ENCODE measurements around the gene SPATS2L.

SPATS2L gene

DNA sequence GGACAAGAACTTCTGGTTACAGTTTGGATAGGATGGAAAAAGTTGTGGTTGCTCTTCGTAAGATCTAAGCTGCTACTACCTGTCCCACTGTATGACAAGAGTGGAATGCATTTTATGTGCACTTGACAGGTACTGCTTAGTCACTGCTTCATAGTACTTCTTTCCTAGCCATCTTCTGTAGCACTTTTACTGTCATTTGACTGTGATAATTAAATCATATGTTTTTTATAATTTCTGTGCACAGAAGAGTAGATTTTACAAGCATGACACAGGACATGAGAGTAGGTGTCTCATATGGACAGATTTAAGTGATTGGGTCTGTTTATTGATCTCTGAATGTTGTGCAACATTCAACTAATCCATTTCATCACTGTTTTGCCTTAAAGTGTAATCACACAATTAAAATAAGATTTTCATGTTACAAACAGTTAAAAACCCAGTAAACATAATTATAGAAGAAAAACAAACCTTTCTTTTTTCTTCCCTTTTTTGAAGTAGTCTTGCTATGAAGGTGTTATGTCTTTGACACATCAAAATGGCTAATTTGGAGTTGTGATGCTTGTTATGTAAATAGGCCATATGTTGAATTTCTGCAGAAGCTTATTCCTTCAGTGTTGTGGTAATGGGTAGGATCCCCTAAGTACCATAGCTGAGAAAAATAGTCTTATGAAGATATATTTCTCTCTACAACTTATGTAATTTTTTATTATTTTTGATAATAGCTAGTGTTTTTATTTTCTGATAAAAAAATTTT lies 3.0 kb downstream of the SPATS2L start:
- no peak for TF ChIP-seq NFIC (IDR thresholded peaks at IDR 0.05)
- no peak for TF ChIP-seq CEBPB (IDR thresholded peaks at IDR 0.05)
- TF ChIP-seq EP300 (IDR thresholded peaks at IDR 0.05; ENCODE audit: borderline replicate concordance) = no peak
- TF ChIP-seq TAF1 (IDR thresholded peaks at IDR 0.05; ENCODE audit: low read depth) = no peak
- TF ChIP-seq, protein P1, sequence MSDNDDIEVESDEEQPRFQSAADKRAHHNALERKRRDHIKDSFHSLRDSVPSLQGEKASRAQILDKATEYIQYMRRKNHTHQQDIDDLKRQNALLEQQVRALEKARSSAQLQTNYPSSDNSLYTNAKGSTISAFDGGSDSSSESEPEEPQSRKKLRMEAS (IDR thresholded peaks at IDR 0.05) = no peak
- TF ChIP-seq, protein P2, sequence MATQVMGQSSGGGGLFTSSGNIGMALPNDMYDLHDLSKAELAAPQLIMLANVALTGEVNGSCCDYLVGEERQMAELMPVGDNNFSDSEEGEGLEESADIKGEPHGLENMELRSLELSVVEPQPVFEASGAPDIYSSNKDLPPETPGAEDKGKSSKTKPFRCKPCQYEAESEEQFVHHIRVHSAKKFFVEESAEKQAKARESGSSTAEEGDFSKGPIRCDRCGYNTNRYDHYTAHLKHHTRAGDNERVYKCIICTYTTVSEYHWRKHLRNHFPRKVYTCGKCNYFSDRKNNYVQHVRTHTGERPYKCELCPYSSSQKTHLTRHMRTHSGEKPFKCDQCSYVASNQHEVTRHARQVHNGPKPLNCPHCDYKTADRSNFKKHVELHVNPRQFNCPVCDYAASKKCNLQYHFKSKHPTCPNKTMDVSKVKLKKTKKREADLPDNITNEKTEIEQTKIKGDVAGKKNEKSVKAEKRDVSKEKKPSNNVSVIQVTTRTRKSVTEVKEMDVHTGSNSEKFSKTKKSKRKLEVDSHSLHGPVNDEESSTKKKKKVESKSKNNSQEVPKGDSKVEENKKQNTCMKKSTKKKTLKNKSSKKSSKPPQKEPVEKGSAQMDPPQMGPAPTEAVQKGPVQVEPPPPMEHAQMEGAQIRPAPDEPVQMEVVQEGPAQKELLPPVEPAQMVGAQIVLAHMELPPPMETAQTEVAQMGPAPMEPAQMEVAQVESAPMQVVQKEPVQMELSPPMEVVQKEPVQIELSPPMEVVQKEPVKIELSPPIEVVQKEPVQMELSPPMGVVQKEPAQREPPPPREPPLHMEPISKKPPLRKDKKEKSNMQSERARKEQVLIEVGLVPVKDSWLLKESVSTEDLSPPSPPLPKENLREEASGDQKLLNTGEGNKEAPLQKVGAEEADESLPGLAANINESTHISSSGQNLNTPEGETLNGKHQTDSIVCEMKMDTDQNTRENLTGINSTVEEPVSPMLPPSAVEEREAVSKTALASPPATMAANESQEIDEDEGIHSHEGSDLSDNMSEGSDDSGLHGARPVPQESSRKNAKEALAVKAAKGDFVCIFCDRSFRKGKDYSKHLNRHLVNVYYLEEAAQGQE (IDR thresholded peaks at IDR 0.05; ENCODE audit: low read depth) = no peak
- TF ChIP-seq EGR1 (IDR thresholded peaks at IDR 0.05) = no peak
- no peak for TF ChIP-seq TCF12 (IDR thresholded peaks at IDR 0.05; ENCODE audit: low read depth)
- TF ChIP-seq, protein P3, sequence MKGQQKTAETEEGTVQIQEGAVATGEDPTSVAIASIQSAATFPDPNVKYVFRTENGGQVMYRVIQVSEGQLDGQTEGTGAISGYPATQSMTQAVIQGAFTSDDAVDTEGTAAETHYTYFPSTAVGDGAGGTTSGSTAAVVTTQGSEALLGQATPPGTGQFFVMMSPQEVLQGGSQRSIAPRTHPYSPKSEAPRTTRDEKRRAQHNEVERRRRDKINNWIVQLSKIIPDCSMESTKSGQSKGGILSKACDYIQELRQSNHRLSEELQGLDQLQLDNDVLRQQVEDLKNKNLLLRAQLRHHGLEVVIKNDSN (IDR thresholded peaks at IDR 0.05) = no peak
- TF ChIP-seq RAD21 (IDR thresholded peaks at IDR 0.05; ENCODE audit: low read depth) = no peak
- no peak for TF ChIP-seq TEAD4 (IDR thresholded peaks at IDR 0.05)
- TF ChIP-seq YY1 (IDR thresholded peaks at IDR 0.05; ENCODE audit: low read depth) = no peak

DNA sequence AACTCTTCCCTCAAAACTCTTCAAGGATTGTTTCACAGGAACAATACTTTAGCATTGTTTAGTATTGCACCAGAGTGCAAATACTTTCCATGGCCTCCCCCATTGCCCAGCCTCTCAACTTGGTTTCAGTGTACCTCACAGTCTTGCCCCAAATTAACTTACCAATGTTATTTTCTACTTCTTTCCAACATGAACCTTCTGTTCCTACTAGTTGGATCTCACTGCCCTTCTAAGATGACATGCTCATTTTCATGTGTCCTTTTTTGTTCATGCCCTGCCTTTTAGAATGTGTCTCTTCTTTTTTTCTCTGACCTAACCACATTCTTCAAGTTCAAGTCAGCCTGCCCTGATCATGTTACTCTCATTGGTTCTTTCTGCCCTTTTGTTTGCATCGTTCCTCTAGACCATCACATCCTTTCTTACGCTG lies 4.1 kb downstream of the SPATS2L start:
- TF ChIP-seq, protein P2 (IDR thresholded peaks at IDR 0.05; ENCODE audit: low read depth) = no peak
- no peak for TF ChIP-seq TAF1 (IDR thresholded peaks at IDR 0.05; ENCODE audit: low read depth)
- no peak for TF ChIP-seq CREB1 (IDR thresholded peaks at IDR 0.05; ENCODE audit: low read depth)
- no peak for TF ChIP-seq EGR1 (IDR thresholded peaks at IDR 0.05)
- no peak for TF ChIP-seq TEAD4 (IDR thresholded peaks at IDR 0.05)
- TF ChIP-seq, protein P1 (IDR thresholded peaks at IDR 0.05) = no peak
- TF ChIP-seq, protein P3 (IDR thresholded peaks at IDR 0.05) = no peak
- TF ChIP-seq ZBTB7A (IDR thresholded peaks at IDR 0.05; ENCODE audit: low read depth) = no peak
- no peak for TF ChIP-seq FOXM1 (IDR thresholded peaks at IDR 0.05; ENCODE audit: borderline replicate concordance, low read depth)
- TF ChIP-seq RAD21 (IDR thresholded peaks at IDR 0.05; ENCODE audit: low read depth) = no peak
- no peak for TF ChIP-seq YY1 (IDR thresholded peaks at IDR 0.05; ENCODE audit: low read depth)
- TF ChIP-seq NFIC (IDR thresholded peaks at IDR 0.05) = no peak
- TF ChIP-seq CEBPB (IDR thresholded peaks at IDR 0.05) = no peak
- no peak for TF ChIP-seq TCF12 (IDR thresholded peaks at IDR 0.05; ENCODE audit: low read depth)
- no peak for TF ChIP-seq EP300 (IDR thresholded peaks at IDR 0.05; ENCODE audit: borderline replicate concordance)

DNA sequence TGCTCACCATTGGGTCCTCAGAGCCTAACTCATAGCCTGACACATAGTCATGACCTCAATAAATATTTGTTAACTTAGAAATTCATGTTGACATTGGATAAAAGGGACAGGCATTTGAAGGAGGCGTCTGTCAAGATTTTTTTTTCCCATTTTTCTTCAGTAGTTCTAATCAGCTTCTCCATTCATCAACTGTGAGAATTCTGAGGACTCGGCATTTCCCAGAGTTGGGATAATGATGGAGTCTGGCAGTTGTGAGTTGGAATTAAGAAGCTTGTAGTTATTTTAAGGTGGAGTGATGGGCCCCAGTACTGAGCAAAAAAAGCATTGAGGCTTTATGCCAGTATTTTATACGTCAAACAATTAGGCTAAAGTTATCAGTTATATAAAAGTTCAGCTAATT lies 4.6 kb downstream of the SPATS2L start:
- TF ChIP-seq, protein P3 (IDR thresholded peaks at IDR 0.05) = no peak
- TF ChIP-seq CEBPB (IDR thresholded peaks at IDR 0.05) = no peak

DNA sequence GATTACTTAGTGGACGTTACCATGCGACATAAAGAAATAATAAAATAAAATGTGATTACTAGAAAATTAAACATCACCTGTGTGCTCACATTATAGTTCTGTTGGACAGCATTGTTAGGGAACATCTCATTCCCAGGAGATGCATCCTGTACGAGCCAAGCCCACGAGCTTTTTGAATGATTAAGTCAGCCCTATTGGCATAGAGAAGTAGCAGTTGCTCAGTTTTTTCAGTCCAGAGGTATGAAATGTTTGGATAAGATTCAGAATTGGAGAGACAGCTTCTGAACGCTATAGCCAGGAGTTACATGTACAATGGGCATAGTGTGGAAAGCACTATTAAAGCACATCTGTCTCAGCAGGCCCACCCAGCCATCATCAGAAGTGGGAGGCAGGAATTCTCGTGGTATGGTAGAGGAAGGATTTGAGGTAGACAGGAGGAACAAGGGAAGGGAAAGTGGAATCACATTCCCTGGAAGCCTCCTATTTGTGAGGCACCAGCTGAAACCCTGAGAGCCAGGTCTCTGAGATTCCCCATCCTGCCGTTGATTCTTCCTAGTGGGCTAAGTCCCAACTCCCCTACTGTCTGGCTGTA lies 8.6 kb downstream of the SPATS2L start:
- no peak for TF ChIP-seq EP300 (IDR thresholded peaks at IDR 0.05; ENCODE audit: borderline replicate concordance)
- TF ChIP-seq, protein P1 (IDR thresholded peaks at IDR 0.05) = no peak
- TF ChIP-seq, protein P2 (IDR thresholded peaks at IDR 0.05; ENCODE audit: low read depth) = no peak
- TF ChIP-seq YY1 (IDR thresholded peaks at IDR 0.05; ENCODE audit: low read depth) = no peak
- no peak for TF ChIP-seq CREB1 (IDR thresholded peaks at IDR 0.05; ENCODE audit: low read depth)
- TF ChIP-seq FOXM1 (IDR thresholded peaks at IDR 0.05; ENCODE audit: borderline replicate concordance, low read depth) = no peak
- TF ChIP-seq RAD21 (IDR thresholded peaks at IDR 0.05; ENCODE audit: low read depth) = no peak
- TF ChIP-seq CEBPB (IDR thresholded peaks at IDR 0.05) = no peak
- TF ChIP-seq, protein P3 (IDR thresholded peaks at IDR 0.05) = no peak
- no peak for TF ChIP-seq NFIC (IDR thresholded peaks at IDR 0.05)
- no peak for TF ChIP-seq EGR1 (IDR thresholded peaks at IDR 0.05)
- no peak for TF ChIP-seq ZBTB7A (IDR thresholded peaks at IDR 0.05; ENCODE audit: low read depth)
- no peak for TF ChIP-seq TEAD4 (IDR thresholded peaks at IDR 0.05)

Data from Ishikawa (cell line).